Loucy (cell line): ENCODE measurements around the gene MYO3B.

ENCODE experiments used
- EZH2phosphoT487 ChIP-seq: fragments of 200-600 bp; IDR thresholded peaks from 2 replicates; pipeline ENCODE4 v1.6.1; 2018; ENCODE audit warnings: antibody characterized with exemption, mild to moderate bottlenecking, moderate library complexity, borderline replicate concordance
- TF ChIP-seq, protein P1 (sequence below): fragments of 200-600 bp; sonication (generic); conservative IDR thresholded peaks from 2 replicates; pipeline ENCODE4 v1.5.1; 2014; ENCODE audit warnings: mild to moderate bottlenecking, antibody characterized with exemption, low read length

DNA sequence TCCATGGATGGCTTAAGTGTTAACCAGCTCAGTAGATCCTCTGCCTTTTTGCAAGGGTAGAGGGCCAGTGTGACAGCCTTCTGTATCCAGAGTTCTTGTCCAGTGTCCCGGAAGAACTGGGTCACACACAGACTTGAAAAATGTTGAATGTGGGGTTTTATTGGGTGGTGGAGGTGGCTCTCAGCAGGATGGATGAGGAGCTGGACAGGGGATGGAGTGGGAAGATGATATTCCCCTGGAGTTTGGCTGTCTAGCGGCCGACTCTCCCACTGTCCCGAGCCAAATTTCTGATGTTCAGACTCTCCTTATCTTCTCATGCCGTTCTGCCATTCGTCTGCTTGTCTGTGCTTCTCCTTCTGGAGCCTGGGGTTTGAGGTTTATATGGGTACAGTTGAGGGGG lies 72.6 kb downstream of the MYO3B start:
- TF ChIP-seq, protein P1, sequence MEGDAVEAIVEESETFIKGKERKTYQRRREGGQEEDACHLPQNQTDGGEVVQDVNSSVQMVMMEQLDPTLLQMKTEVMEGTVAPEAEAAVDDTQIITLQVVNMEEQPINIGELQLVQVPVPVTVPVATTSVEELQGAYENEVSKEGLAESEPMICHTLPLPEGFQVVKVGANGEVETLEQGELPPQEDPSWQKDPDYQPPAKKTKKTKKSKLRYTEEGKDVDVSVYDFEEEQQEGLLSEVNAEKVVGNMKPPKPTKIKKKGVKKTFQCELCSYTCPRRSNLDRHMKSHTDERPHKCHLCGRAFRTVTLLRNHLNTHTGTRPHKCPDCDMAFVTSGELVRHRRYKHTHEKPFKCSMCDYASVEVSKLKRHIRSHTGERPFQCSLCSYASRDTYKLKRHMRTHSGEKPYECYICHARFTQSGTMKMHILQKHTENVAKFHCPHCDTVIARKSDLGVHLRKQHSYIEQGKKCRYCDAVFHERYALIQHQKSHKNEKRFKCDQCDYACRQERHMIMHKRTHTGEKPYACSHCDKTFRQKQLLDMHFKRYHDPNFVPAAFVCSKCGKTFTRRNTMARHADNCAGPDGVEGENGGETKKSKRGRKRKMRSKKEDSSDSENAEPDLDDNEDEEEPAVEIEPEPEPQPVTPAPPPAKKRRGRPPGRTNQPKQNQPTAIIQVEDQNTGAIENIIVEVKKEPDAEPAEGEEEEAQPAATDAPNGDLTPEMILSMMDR, result no peak
- TF ChIP-seq EZH2phosphoT487, result no peak
